22Rv1 (cell line): ENCODE data around the gene EIF4EBP2.

ENCODE experiments used
- CTCF ChIP-seq: fragments of 450-650 bp; IDR thresholded peaks from 2 replicates; pipeline ENCODE4 v1.5.1; 2017; ENCODE audit warnings: mild to moderate bottlenecking
- ZFX ChIP-seq: fragments of 450-650 bp; IDR thresholded peaks from 2 replicates; pipeline ENCODE4 v1.6.1; 2017; ENCODE audit warnings: antibody characterized with exemption, borderline replicate concordance

- no peak for TF ChIP-seq CTCF
- TF ChIP-seq ZFX, result no peak
These were observed at the start of gene EIF4EBP2 for GRCh38 chr10:70404036-70404786.
